OCI-M1 (cell line): ENCODE measurements around the gene VAX1.
"Not testable (repeated sequence)": the region's sequence is repeated elsewhere in the genome, so short reads cannot be mapped to it uniquely, and the experiment has no call there.

Experiments
- DNase-seq: peaks from one replicate; lab custom pipeline; 2025; lab: John Stamatoyannopoulos, UW

VAX1 gene

GRCh38 chr10:117137911-117138642 lies at the start of gene VAX1:
Gene VAX1, minus strand, starts transcription at chr10:117138270. Its CDS starts 214 bp downstream, at chr10:117138056.
- no peak for DNase-seq

- DNase-seq = peak; percentile 47
These were observed 49.0 kb upstream of the VAX1 start for GRCh38 chr10:117186832-117187615.

- not testable (repeated sequence) for DNase-seq
These were observed 47.7 kb upstream of the VAX1 start for GRCh38 chr10:117185817-117186216.

GRCh38 chr10:117184821-117185220 lies 46.8 kb upstream of the VAX1 start:
- no peak for DNase-seq

GRCh38 chr10:117184296-117184695 lies 46.2 kb upstream of the VAX1 start:
- no peak for DNase-seq

- DNase-seq = no peak
These were observed 40.1 kb upstream of the VAX1 start for GRCh38 chr10:117178190-117178589.

GRCh38 chr10:117175901-117176534 lies 37.9 kb upstream of the VAX1 start:
- peak; percentile 94 for DNase-seq

- no peak for DNase-seq
These were observed 37.3 kb upstream of the VAX1 start for GRCh38 chr10:117175215-117175900.

- DNase-seq = peak; percentile 94
These were observed 36.6 kb upstream of the VAX1 start for GRCh38 chr10:117174439-117175214.

- DNase-seq = no peak
These were observed 32.2 kb upstream of the VAX1 start for GRCh38 chr10:117170244-117170643.

- no peak for DNase-seq
These were observed 31.4 kb upstream of the VAX1 start for GRCh38 chr10:117169480-117169879.

- no peak for DNase-seq
These were observed 30.7 kb upstream of the VAX1 start for GRCh38 chr10:117168729-117169128.

- DNase-seq = peak; percentile 73
These were observed 30.0 kb upstream of the VAX1 start for GRCh38 chr10:117167789-117168674.

GRCh38 chr10:117167346-117167788 lies 29.3 kb upstream of the VAX1 start:
- DNase-seq = no peak

- no peak for DNase-seq
These were observed 28.6 kb upstream of the VAX1 start for GRCh38 chr10:117166418-117167345.

- DNase-seq = peak; percentile 75
These were observed 27.7 kb upstream of the VAX1 start for GRCh38 chr10:117165538-117166417.

GRCh38 chr10:117164592-117165537 lies 26.8 kb upstream of the VAX1 start:
- no peak for DNase-seq
